NT2/D1 (cell line): Measurements from ENCODE around the gene MAP4K1.

Experiments used
- YY1 ChIP-seq: IDR thresholded peaks from 2 replicates; pipeline ENCODE4 v1.6.1; 2011; ENCODE audit not compliant: insufficient read length, insufficient read depth
- ZNF274 ChIP-seq: IDR thresholded peaks from 2 replicates; pipeline ENCODE4 v1.6.1; 2011; ENCODE audit warnings: mild to moderate bottlenecking, low read depth, low read length

DNA sequence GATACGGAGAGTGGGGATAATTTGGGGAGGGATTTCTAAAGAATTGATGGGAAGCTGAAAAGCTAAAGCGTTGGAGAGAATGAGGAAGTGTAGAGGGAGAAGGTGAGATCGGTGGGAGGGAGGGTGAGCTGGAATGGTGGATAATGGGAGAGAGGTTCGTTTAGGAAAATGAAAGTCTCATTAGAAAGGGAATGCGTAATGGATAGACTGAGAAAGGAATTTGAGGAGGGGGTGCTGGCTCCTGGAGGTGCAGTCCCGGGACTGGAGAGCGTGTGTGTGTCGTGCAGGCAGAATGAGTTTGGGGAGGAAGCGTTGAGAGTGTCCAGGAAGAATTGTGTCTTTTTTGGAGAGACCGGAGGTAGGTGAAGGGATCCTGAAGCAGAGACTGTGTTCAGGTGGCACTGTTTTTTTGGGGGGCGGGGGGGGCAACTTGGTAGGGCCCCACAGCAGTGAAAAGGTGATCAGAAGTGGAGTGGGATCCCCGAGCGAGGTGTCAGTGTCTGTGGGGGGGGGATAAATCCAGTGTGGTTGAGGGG, 31.1 kb upstream of the MAP4K1 start:
- TF ChIP-seq YY1, result no peak
- no peak for TF ChIP-seq ZNF274
